GM12878 (cell line): Measurements from ENCODE around the gene RAET1G. TPM values are rescaled to one million over a fixed set of nuclear protein-coding genes. Genes with fewer than 3 reads are reported as not detected.

ENCODE experiments used
- ATAC-seq: fragments of 200-7000 bp; cut with Tn5 transposase; 3 replicates; pipeline ENCODE4 v1.9.1; 2020; ENCODE audit warnings: mild to moderate bottlenecking, moderate library complexity
- BruUV-seq: library from RNA; stranded (reverse); fragments of 400-500 nt; replicated peaks from 2 replicates; lab custom pipeline; 2021; lab: Mats Ljungman, UMichigan
- CTCF ChIA-PET: fragments of 300-600 bp; sonication (Branson Sonifier 250); formaldehyde crosslinking; extraction: SDS; loops from one replicate; lab custom pipeline; 2021; ENCODE audit warnings: inconsistent platforms; lab: Yijun Ruan, JAX
- POLR2A ChIA-PET: fragments of 350-600 bp; formaldehyde crosslinking; extraction: SDS; loops from one replicate; lab custom pipeline; 2021; ENCODE audit warnings: inconsistent platforms; lab: Charles Lee
- RAD21 ChIA-PET: fragments of 300-600 bp; sonication (Branson Sonifier 250); formaldehyde crosslinking; loops from one replicate; lab custom pipeline; 2023; ENCODE audit warnings: antibody characterized with exemption; ENCODE audit not compliant: unreplicated experiment; lab: Charles Lee
- SMC1A ChIA-PET: fragments of 300-600 bp; sonication (Branson Sonifier 250); formaldehyde crosslinking; loops from one replicate; lab custom pipeline; 2023; ENCODE audit not compliant: unreplicated experiment, uncharacterized antibody; lab: Charles Lee
- DNase-seq: peaks from one replicate; pipeline ENCODE4 v3.0.0-alpha.2; 2011; ENCODE audit warnings: low read depth, low spot score
- FAIRE-seq: peaks from 3 replicates; lab custom pipeline; 2011; peaks lifted over from hg19 to GRCh38; lab: Jason Lieb, UNC
- H2AFZ ChIP-seq: 2 replicates; pipeline ENCODE4 v1.6.0; 2011; ENCODE audit warnings: low read depth, low read length, control low read depth; ENCODE audit not compliant: control insufficient read depth
- H3K27ac ChIP-seq: 2 replicates; pipeline ENCODE4 v1.5.1; 2011; ENCODE audit warnings: control low read depth; ENCODE audit not compliant: control insufficient read depth, insufficient read depth
- H3K27me3 ChIP-seq, 2 experiments: replicated peaks in 1 of 2; 2 replicates each; pipeline versions ENCODE4 v1.6.0 to v1.6.1; 2011; ENCODE audit warnings: low read length in 1 of 2; ENCODE audit not compliant: control insufficient read depth in 2 of 2, insufficient read depth in 2 of 2
- H3K36me3 ChIP-seq, 2 experiments: 2 replicates each; pipeline ENCODE4 v1.5.1; 2011; ENCODE audit warnings: low read length in 1 of 2; ENCODE audit not compliant: control insufficient read depth in 2 of 2, insufficient read depth in 2 of 2
- H3K4me1 ChIP-seq: 2 replicates; pipeline ENCODE4 v1.6.1; 2011; ENCODE audit warnings: mild to moderate bottlenecking, low read length, moderate library complexity, mixed read lengths; ENCODE audit not compliant: control insufficient read depth, insufficient read depth
- H3K4me2 ChIP-seq: 2 replicates; pipeline ENCODE4 v1.6.0; 2011; ENCODE audit warnings: control low read depth; ENCODE audit not compliant: control insufficient read depth, insufficient read depth
- H3K4me3 ChIP-seq: fragments of 200-600 bp; sonication (generic); 2 replicates; pipeline ENCODE4 v1.5.1; 2016
- H3K79me2 ChIP-seq: 2 replicates; pipeline ENCODE4 v1.6.0; 2011; ENCODE audit warnings: low read length; ENCODE audit not compliant: control insufficient read depth, insufficient read depth
- H3K9ac ChIP-seq: 2 replicates; pipeline ENCODE4 v1.8.0; 2011; ENCODE audit warnings: low read length, control low read depth, mixed read lengths; ENCODE audit not compliant: control insufficient read depth, insufficient read depth
- H3K9me3 ChIP-seq: replicated peaks from 3 replicates; pipeline ENCODE4 v1.5.1; 2011; ENCODE audit warnings: mild to moderate bottlenecking, low read length; ENCODE audit not compliant: control insufficient read depth, insufficient read depth
- H4K20me1 ChIP-seq: 2 replicates; pipeline ENCODE4 v1.6.0; 2011; ENCODE audit not compliant: control insufficient read depth, insufficient read depth
- EGR1 ChIP-seq, 2 experiments: IDR thresholded peaks; 1 replicate in 1 of 2; 2 replicates in 1 of 2; pipeline ENCODE4 v1.6.1; 2011 to 2012; ENCODE audit warnings: low read depth in 2 of 2, low read length in 2 of 2, borderline replicate concordance in 1 of 2, mild to moderate bottlenecking in 1 of 2, moderate library complexity in 1 of 2
- MTA3 ChIP-seq: IDR thresholded peaks from 2 replicates; pipeline ENCODE4 v1.6.1; 2012; ENCODE audit warnings: low read length, inconsistent platforms, borderline replicate concordance
- NFIC ChIP-seq: IDR thresholded peaks from 2 replicates; pipeline ENCODE4 v1.6.1; 2012; ENCODE audit warnings: low read depth, mild to moderate bottlenecking, inconsistent platforms, low read length, moderate library complexity
- PML ChIP-seq: IDR thresholded peaks from 2 replicates; pipeline ENCODE4 v1.6.1; 2012; ENCODE audit warnings: low read length, inconsistent platforms
- RCOR1 ChIP-seq: conservative IDR thresholded peaks from 2 replicates; pipeline ENCODE4 v1.6.1; 2012; ENCODE audit warnings: low read depth, low read length, improper control_type of control experiment
- SMAD5 ChIP-seq: IDR thresholded peaks from 2 replicates; pipeline ENCODE4 v1.6.1; 2016; ENCODE audit warnings: antibody characterized with exemption, low read depth
- SPI1 ChIP-seq: IDR thresholded peaks from 2 replicates; pipeline ENCODE4 v1.6.1; 2011; ENCODE audit warnings: low read depth, mild to moderate bottlenecking, low read length, moderate library complexity, borderline replicate concordance; ENCODE audit not compliant: insufficient read depth
- TBL1XR1 ChIP-seq: IDR thresholded peaks from 2 replicates; pipeline ENCODE4 v1.6.1; 2012; ENCODE audit warnings: low read depth, low read length, improper control_type of control experiment
- WGBS: methylation state at CpG from one replicate; pipeline ENCODE4 v1.1.6; 2016; ENCODE audit warnings: low lambda C conversion rate; ENCODE audit not compliant: insufficient replicate concordance, insufficient coverage; ENCODE audit errors: missing lambda C conversion rate; 5-methylcytosine and 5-hydroxymethylcytosine counted together
- in situ Hi-C: fragments of 300-500 bp; cut with MboI; formaldehyde crosslinking; loops from 9 replicates; pipeline ENCODE4 v1.14.3; 2018; ENCODE audit warnings: mixed read lengths
- intact Hi-C: fragments of 100-400 bp; cut with micrococcal nuclease; formaldehyde crosslinking; loops from one replicate; pipeline ENCODE4 v1.14.2; 2022; ENCODE audit not compliant: unreplicated experiment
- polyA plus RNA-seq, 11 experiments: library from polyadenylated mRNA; depleted of rRNA in 4 of 11; unstranded in 6 of 11; stranded (reverse) in 5 of 11; fragments of >200 nt; fragmentation: Nextera tagmentation in 4 of 11; fragmentation: Illumina TruSeq in 1 of 11; extraction: Ambion mirVana in 4 of 11; extraction: Trizol in 1 of 11; gene quantifications; 1 replicate in 1 of 11; 2 replicates in 10 of 11; pipeline versions ENCODE4 v1.2.1 to v1.2.3, GENCODE V29; 2011 to 2016; ENCODE audit warnings: inconsistent platforms in 2 of 11, missing spikeins in 2 of 11, low read depth in 1 of 11
- total RNA-seq, 4 experiments: library from RNA; depleted of rRNA in 3 of 4; stranded (reverse); fragments of >200 nt in 3 of 4; fragmentation: Illumina TruSeq in 1 of 4; extraction: Trizol in 1 of 4; gene quantifications; 2 replicates each; pipeline versions ENCODE4 v1.2.1 to v1.2.3, GENCODE V29; 2013 to 2021
- TF ChIP-seq, protein P1 (sequence below): fragments of 450-650 bp; IDR thresholded peaks from 2 replicates; pipeline ENCODE4 v1.6.1; 2017; ENCODE audit warnings: low read depth, mild to moderate bottlenecking, moderate library complexity
- TF ChIP-seq, protein P2 (sequence below): fragments of 450-650 bp; formaldehyde crosslinking; IDR thresholded peaks from 2 replicates; pipeline ENCODE4 v1.5.0; 2022; ENCODE audit warnings: mild to moderate bottlenecking, missing genetic modification characterization
- TF ChIP-seq, protein P3 (sequence below): fragments of 450-650 bp; IDR thresholded peaks from 2 replicates; pipeline ENCODE4 v1.6.1; 2014; ENCODE audit warnings: mild to moderate bottlenecking
- TF ChIP-seq, protein P4 (sequence below): fragments of 450-650 bp; IDR thresholded peaks from 2 replicates; pipeline ENCODE4 v1.6.1; 2016; ENCODE audit warnings: mild to moderate bottlenecking
- TF ChIP-seq, protein P5 (sequence below): IDR thresholded peaks from 2 replicates; pipeline ENCODE4 v1.6.1; 2011; ENCODE audit warnings: borderline replicate concordance, low read depth, mild to moderate bottlenecking, moderate library complexity, mixed read lengths, low read length; ENCODE audit not compliant: insufficient read depth; ENCODE audit errors: extremely low read length

RAET1G gene
- total and polyA plus RNA-seq, 10 of the 15 experiments (the other 5 are each of a cell fraction or from before 2014, with no cell fraction given) = not detected

DNA sequence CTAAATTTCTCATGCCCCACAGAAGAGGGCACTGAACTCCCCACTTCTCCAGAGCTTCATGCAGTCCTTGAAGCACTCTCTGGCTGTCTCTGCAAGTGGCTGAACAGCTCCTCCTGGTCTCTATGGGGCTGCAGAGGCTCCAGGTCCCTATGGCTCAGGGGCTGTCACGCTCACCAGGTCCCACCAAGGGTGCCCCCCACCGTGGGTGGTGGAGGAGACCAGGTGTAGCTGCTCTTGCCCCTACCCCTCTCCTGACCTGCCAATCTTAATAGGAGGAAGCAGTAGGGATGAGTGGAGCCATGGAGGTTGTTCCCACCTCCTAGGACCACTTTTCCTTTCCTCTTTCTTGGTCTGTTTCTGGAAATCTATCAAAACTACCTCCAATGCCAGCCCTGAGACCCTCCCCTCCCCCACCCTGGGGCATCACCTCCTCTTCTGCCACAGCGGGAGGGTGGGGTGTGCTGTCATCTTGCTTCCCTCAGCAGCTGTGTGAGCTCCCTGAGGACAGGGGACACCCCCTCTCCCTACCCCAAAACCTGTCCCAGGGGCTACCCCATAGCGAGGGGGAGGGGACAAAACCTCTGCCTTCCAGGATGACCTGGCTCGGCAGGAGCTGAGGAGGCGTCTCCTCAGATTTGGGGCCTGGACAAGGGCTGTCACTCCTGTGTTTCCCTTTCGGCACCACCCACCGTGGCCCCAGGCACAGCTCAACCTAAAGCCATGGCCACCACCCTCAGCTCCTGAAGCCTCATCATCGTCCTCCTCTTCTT, 13.0 kb downstream of the RAET1G start:
- RAD21 ChIA-PET = no interaction called here
- no TSS peak for BruUV-seq
- H3K27ac ChIP-seq = no peak overlapping the region
- no peaks in the 10 kb centered on the region for H3K79me2 ChIP-seq
- CTCF ChIA-PET = no interaction called here
- H3K9ac ChIP-seq = no peak overlapping the region
- TF ChIP-seq, protein P1, sequence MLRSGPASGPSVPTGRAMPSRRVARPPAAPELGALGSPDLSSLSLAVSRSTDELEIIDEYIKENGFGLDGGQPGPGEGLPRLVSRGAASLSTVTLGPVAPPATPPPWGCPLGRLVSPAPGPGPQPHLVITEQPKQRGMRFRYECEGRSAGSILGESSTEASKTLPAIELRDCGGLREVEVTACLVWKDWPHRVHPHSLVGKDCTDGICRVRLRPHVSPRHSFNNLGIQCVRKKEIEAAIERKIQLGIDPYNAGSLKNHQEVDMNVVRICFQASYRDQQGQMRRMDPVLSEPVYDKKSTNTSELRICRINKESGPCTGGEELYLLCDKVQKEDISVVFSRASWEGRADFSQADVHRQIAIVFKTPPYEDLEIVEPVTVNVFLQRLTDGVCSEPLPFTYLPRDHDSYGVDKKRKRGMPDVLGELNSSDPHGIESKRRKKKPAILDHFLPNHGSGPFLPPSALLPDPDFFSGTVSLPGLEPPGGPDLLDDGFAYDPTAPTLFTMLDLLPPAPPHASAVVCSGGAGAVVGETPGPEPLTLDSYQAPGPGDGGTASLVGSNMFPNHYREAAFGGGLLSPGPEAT = no peak
- TF ChIP-seq TBL1XR1 = no peak
- no peak for TF ChIP-seq MTA3
- no peak for TF ChIP-seq EGR1 (IDR thresholded peaks at IDR 0.05; ENCODE audit: borderline replicate concordance in 1 of 2, low read depth in 2 of 2, low read length in 2 of 2)
- no peak for TF ChIP-seq NFIC
- TF ChIP-seq, protein P2, sequence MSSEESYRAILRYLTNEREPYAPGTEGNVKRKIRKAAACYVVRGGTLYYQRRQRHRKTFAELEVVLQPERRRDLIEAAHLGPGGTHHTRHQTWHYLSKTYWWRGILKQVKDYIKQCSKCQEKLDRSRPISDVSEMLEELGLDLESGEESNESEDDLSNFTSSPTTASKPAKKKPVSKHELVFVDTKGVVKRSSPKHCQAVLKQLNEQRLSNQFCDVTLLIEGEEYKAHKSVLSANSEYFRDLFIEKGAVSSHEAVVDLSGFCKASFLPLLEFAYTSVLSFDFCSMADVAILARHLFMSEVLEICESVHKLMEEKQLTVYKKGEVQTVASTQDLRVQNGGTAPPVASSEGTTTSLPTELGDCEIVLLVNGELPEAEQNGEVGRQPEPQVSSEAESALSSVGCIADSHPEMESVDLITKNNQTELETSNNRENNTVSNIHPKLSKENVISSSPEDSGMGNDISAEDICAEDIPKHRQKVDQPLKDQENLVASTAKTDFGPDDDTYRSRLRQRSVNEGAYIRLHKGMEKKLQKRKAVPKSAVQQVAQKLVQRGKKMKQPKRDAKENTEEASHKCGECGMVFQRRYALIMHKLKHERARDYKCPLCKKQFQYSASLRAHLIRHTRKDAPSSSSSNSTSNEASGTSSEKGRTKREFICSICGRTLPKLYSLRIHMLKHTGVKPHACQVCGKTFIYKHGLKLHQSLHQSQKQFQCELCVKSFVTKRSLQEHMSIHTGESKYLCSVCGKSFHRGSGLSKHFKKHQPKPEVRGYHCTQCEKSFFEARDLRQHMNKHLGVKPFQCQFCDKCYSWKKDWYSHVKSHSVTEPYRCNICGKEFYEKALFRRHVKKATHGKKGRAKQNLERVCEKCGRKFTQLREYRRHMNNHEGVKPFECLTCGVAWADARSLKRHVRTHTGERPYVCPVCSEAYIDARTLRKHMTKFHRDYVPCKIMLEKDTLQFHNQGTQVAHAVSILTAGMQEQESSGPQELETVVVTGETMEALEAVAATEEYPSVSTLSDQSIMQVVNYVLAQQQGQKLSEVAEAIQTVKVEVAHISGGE (CRISPR knock-in tag) = no peak
- TF ChIP-seq RCOR1 = no peak
- TF ChIP-seq, protein P3, sequence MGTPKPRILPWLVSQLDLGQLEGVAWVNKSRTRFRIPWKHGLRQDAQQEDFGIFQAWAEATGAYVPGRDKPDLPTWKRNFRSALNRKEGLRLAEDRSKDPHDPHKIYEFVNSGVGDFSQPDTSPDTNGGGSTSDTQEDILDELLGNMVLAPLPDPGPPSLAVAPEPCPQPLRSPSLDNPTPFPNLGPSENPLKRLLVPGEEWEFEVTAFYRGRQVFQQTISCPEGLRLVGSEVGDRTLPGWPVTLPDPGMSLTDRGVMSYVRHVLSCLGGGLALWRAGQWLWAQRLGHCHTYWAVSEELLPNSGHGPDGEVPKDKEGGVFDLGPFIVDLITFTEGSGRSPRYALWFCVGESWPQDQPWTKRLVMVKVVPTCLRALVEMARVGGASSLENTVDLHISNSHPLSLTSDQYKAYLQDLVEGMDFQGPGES = no peak
- no peak for TF ChIP-seq SMAD5
- no peak for TF ChIP-seq PML
- TF ChIP-seq SPI1 = no peak
- TF ChIP-seq, protein P4, sequence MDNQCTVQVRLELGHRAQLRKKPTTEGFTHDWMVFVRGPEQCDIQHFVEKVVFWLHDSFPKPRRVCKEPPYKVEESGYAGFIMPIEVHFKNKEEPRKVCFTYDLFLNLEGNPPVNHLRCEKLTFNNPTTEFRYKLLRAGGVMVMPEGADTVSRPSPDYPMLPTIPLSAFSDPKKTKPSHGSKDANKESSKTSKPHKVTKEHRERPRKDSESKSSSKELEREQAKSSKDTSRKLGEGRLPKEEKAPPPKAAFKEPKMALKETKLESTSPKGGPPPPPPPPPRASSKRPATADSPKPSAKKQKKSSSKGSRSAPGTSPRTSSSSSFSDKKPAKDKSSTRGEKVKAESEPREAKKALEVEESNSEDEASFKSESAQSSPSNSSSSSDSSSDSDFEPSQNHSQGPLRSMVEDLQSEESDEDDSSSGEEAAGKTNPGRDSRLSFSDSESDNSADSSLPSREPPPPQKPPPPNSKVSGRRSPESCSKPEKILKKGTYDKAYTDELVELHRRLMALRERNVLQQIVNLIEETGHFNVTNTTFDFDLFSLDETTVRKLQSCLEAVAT = no peak
- TF ChIP-seq, protein P5, sequence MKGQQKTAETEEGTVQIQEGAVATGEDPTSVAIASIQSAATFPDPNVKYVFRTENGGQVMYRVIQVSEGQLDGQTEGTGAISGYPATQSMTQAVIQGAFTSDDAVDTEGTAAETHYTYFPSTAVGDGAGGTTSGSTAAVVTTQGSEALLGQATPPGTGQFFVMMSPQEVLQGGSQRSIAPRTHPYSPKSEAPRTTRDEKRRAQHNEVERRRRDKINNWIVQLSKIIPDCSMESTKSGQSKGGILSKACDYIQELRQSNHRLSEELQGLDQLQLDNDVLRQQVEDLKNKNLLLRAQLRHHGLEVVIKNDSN = no peak
- TF ChIP-seq, all 136 proteins: peak for 0
- Histone ChIP-seq H3K4me2 (no peak overlapping the region), H3K27me3 (peaks cover 0 to under 1% of the 10 kb centered on the region in 2 experiments; a peak in 1 of 4 replicates), H3K4me1 (no peaks in the 10 kb centered on the region), H4K20me1 (no peaks in the 10 kb centered on the region), H3K9me3 (peaks cover 3% of the 10 kb centered on the region; the same call in 1 of the 3 replicates), H2AFZ (no peak overlapping the region), H3K4me3 (no peak overlapping the region), H3K36me3 (no peaks in the 10 kb centered on the region)
- 25% methylated on average over 9 of the region's 9 CpGs for WGBS
- no peak for FAIRE-seq
- ATAC-seq = no peak
- intact Hi-C loops (no loop called here), in situ Hi-C loops (no loop called here)
- ChIA-PET POLR2A (no interaction called here), SMC1A (no interaction called here)
- no peak for DNase-seq
